ENCODE data around the gene PRSS53.

Gene PRSS53

DNA sequence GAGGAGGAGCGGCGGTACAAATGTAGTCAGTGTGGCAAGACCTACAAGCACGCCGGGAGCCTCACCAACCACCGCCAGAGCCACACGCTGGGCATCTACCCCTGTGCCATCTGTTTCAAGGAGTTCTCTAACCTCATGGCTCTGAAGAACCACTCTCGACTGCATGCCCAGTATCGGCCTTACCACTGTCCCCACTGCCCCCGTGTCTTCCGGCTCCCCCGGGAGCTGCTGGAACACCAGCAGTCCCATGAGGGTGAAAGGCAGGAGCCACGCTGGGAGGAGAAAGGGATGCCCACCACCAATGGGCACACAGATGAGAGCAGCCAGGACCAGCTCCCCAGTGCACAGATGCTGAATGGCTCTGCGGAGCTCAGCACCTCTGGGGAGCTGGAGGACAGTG lies 11.7 kb downstream of the PRSS53 start:
- no peak for DNase-seq

DNA sequence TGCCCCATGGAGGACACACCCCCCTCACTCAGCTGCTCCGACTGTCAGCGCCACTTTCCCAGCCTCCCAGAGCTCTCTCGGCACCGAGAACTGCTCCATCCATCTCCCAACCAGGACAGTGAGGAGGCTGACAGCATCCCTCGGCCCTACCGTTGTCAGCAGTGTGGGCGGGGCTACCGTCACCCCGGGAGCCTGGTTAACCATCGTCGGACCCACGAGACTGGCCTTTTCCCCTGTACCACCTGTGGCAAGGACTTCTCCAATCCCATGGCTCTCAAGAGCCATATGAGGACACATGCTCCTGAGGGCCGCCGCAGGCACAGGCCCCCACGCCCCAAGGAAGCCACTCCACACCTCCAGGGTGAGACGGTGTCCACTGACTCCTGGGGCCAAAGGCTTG lies 12.4 kb downstream of the PRSS53 start:
- no peak for DNase-seq

DNA sequence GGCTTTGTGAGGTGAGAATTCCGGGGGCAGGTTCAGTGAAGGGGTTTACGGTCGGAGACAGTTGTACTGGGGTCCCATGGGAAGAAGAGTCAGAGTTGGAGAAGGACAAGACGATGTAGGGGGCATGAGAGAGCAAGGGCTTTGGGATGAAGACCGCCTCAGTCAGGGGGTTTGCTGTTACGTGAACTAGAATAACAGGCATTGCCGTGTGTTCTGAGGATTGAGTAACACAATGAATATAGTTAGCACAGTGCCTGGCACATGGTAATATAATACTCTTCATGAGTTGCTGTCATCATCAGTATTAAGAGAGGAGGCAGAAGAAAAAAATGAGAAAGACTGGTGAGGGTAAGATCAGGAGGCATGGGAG lies 13.9 kb downstream of the PRSS53 start:
- DNase-seq, result no peak

DNA sequence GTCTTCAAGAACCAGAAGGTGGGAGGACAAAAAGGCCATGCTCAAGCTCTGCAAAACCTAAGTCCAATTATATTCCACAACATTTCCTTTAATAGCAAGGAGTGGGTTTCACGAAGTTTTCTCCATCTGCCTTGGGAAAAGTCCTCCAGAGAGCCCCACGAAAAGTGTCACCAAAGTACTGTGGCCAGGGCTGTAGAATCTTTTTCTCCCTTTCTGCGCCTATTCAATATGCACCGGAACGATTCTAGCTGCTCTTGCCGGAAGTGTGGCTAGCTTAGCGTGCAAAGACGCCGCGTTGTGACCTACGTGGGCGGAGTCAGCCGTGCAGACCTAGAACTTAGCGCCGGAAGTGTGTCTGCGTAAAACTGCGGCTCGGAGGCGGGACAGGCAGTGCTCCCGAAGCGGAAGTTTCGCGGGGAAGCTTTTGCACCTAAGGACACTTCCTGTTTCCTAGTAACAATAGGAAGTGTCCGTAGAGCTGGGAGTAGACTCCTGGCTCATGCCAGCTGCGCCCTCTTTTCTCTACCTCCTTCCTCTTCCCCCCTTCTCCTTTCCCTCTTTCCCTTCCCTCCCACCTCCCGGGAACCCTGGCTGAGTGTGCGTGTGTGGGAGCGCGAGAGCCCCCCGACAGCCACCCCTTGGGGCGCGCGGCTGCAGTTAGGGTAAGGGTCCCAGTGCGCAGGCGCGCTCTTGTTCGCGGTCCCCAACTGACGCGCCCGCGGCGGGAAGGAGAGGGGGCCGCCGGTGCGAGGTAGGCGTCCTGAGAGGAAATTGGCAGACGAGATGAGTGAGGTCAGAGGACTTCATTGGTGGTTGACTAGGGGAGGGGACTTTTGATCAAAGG lies 14.6 kb downstream of the PRSS53 start, which contains the start of the genes ZNF646 and ZNF668:
TSS of gene ZNF646 (plus strand) at position 453 of the 844 bp plus-strand sequence. CDS start 1,903 bp downstream, outside the sequence.
TSS of gene ZNF668 (minus strand) at position 271 of the 844 bp plus-strand sequence. CDS start 9,781 bp downstream, outside the sequence.
- DNase-seq, result peak; percentile 94

DNA sequence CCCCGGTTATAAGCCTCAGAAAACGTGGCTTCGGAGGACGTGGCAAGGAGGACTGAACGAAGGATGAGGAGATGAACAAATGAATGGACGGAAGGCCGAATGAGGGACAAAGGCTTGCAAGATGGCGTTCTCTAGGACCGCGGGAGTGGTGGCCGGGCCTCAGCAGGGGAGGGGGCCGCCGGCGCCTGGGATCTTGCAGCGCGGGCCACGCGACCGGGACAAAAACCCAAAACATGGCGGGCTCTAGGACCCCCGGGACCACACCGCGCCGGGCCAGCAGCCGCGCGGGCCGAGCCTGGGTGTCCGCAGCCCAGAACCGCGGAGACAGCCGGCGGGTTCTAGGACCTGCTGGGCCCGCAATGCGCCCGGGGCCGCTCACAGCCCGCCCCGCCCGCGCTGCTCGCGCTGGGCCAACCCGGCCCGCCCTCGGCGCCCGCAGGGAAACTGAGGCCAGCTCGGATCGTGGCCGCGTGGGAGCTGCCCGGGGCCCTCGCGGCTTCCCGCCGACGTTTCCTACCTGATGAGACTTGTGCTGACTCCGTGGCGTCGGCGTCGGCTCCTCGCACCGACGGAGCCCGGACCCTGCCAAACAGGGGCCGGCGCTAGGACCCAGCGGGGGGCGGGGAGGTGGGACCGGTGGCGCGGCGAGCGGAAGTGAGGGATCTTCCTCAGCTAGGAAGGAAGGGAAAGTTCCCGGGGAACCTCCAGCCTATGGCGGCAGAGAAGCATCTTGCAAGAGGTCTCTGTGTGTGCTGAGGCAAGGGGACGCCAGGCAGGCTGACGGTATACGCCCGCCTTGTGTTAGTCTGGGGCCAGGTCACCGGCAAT lies 15.4 kb downstream of the PRSS53 start:
- peak; percentile 80 for DNase-seq

DNA sequence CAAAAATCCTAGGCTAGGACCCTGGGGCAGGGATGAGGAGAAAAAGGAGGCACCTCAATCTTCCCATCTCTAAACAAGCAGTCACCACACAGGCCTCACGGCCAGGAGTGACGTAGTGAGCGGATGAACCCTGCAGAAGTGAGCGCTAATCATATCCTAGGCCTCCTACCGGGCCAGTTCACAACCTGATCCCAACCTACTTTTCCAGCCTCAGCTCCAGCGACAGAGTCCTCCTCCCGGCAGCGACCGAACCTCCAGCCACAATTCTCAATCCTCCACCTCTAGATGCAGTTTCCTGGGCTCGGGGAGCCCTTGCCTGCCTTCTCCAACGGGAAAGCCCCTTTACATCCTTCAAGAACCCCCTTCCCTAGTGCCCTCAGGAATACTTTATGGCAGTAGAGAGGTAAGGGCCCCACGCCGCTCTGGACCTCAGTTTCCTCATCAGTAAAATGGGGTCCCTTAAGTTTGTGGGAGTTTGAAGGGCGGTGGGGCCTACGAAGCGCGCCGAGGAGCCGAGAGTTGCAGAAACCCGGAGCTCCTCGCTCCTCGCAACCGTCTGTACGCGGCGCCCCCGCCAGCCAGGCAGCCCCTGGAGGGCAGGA lies 16.1 kb downstream of the PRSS53 start:
- no peak for DNase-seq

DNA sequence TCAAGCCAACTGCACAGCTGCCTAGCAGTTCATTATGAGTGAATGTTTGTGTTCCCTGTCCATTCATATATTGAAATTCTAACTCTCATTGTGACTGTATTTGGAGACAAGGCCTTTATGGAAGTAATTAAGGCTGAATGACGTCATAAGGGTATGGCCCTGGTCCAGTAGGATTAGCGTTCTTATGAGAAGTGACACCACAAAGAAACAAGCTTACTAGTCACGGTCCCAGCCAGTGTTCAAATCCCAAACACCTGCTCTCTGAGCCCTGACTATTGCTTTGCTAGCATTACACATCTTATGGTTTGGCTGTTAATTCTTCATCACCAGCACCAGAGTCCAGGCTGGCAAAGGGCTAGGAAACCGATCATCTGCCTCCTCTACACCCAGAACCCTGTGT lies 16.9 kb downstream of the PRSS53 start:
- no peak for DNase-seq

DNA sequence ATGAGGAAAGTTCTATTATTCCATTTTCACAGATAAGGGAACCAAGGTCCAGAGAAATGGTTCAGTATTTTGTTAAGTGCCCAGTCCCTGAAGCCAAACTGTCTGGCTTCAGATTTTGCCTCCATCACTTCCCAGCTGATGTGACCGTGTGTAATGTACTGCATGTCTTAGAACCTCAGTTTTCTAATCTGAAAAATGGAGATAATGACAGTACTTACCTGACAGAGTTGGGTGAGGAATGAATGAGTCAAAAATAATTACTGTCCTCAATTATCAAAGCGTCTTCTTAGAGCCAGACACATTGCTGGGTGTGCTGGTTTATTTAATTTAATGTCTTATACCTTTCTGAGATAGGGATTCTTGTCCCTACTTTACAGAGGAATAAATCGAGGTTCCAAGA lies 21.4 kb downstream of the PRSS53 start:
- no peak for DNase-seq

DNA sequence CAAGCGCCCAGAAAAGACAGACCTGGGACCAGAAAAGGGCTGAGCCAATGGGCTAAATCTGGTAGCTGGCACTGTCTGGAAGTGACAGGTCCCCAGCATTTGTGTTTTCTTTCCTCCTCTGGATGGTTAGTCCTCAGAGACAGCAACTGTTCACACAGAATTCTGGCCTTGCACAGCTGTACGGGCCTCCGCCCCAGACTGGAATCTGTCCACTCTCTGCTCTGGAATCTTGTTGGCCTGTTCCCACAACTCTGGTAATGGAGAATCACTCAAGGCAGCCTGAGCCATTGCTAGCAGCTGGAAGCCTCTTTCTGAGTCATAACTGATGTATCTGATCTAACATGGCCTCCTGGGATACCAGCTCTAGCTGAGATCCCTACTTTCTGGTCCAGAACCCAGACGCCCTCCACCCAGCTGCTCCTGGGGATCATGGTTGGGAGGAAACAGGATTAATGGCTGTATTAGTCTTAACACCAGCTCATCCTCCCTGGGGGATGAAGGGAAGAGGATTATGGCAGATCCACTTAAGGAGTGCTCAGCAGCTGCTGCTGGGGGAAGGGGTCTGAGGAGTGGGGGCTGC lies 23.8 kb downstream of the PRSS53 start:
- DNase-seq, result no peak

DNA sequence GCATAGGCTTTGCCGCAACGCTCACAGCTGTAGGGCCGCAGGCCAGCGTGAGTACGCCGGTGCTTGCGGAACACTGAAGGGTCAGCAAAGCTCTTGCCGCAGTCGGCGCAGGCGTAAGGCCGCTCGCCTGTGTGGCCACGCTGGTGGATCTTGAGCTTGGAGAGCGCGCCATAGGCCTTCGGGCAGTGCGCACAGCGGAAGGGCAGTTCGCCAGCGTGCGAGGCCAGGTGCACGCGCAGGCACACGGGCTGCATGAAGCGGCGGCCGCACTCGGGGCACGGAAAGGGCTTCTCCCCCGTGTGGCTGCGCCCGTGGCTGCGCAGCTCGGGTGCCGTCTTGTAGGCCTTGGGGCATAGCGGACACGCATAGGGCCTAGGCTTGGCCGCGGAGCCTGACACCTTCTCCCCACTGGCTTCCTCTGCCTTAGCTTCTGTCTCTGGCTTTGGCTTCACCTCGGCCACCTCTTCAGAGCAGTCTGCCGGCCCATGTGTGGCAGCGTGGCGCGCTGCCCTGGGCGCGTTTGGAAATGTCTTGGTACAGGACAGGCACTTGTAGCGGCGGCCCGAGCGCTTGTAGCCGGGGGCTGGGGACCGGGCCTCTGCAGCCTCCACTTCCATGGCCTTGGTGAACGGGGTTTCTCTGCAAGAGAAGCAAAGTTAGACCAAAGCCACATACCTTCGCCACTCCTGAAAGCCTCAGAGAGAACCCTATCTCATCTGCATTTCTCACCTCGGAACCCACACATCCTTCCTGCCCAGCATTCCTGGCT lies 24.7 kb downstream of the PRSS53 start:
- no peak for DNase-seq

DNA sequence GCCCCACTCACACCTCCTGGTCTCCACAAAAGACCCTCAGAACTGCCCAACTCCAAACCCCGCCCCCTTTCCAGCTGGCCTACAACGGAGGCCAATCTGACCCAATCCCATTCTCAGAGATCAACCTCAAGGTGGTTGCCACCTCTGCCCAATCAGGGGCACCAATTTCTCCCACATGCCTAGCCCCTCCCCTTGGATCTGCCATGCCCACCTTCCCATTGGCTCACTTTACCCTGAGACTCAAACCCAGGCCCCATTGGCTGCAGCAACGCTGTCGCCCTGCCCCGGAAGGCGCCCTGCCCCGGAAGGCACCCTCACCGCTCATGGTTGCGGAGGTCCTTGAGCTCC lies 25.3 kb downstream of the PRSS53 start:
- no peak for DNase-seq

DNA sequence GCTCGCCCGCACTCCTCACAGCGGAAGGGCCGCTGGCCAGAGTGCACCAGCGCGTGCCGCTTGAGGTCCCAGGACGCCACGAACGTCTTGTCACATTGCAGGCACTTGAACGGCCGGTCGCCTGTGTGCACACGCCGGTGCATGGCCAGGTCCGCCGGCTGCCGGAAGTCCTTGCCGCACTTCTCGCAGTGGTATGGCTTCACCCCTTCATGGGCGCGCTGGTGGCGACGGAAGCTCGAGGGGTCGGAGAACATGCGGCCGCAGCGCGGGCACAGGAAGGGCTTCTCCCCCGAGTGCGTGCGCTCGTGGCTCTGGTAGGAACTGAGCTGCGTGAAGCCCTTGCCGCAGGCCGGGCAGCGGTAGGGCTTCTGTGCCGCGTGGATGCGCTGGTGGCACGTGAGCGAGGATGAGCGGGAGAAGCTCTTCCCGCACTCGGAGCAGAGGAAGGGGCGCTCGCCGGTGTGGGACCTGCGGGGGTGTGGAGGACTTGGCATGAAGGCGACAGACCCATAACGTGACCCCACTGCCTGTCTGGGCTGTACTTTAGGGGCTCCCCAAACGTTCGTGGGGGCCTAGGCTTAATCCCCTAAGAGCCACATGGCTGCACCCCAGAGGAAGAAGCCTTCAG lies 26.8 kb downstream of the PRSS53 start:
- no peak for DNase-seq

DNA sequence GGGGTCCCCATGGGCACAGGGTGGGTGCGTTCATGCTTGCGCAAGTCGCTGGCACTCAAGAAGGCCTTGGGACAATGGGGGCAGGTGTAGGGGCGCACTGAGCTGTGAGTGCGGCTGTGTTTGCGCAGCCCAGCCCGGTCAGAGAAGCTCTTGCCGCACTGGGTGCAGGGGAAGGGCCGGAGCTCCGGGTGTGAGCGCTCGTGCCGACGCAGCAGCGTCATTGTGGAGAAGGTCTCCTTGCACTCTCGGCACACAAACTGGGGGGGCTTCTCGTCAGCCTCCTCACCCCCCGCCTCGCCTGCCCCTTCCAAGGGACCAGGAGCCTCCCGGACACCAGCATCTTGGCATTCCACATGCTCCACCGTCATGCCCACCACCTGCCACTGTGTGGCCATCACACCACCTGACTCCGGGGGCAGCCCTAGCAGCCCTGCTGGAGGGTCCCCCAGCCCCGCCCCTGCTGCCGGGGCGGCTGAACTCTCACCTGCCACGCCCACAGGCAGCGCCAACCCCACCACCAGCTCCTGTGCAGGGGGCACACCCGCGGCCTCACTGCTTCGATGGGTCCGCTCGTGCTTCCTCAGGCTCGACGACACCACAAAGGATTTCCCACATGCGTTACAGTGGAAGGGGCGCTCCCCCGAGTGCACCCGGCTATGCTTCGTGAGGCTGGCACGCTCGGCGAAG lies 27.5 kb downstream of the PRSS53 start:
- no peak for DNase-seq

DNA sequence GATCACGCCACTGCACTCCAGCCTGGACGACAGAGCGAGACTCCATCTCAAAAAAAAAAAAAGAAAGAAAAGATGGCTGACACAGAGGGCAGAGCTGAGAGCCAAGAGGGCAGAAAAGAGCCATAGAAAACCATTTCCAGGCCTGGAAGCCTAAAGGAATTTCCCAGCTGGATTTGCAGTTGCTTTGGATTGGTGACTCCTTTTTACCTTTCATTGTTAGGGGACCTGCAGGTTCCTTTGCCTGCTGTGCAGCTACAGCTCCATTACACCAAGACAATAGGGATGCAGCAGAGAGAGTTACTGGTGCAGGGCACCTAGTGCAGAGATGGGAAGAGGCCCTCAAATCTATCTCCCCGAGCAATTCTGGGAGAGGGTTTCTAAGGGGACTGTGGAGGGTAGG lies 33.1 kb downstream of the PRSS53 start:
- DNase-seq, result no peak

DNA sequence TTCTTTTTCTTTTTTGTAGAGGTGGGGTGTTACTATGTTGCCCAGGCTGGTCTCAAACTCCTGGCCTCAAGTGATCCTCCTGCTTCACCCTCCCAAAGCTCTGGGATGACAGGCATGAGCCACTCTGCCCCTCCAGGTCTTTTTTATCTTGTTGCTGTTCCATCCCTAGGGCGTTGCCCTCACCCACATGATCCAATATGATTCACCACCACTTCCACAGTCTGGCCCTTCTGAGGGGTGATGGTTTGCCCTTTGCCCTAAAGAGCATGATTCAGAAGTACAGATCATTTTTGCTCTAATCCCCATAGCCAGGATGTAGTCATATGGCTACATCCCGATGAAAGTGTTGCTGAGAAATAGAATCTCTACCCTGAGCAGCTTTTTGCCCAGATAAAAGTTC lies 36.6 kb downstream of the PRSS53 start:
- no peak for DNase-seq

DNA sequence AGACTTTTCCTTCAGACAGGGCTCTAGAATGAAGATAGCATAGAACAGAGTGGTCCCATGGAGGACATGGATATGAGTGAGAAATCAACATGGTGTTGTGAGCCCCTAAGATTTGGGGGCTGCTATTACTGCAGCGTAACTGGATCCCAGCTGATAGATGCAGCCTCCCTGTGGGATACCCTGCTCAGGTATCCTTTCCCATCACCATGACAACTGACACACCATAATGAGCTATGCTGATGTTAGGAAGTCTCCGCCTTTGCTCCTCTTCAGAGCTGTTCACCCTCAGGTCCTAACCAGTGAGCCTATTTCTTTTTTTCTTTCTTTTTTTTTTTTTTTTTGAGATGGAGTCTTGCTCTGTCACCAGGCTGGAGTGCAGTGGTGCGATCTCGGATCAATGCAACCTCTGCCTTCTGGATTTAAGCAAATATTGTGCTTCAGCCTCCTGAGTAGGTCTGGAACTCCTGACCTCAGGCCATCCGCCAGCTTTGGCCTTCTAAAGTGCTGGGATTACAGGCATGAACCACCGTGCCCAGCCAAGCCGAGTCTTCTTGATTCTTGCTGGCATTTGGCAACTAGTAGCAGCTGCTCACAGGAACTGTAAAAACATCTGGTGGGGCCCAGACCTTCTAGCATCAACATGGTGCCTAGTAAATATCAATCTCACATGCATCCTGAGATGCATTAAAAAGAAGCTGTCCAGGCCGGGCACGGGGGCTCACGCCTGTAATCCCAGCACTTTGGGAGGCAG lies 38.3 kb downstream of the PRSS53 start:
- DNase-seq, result no peak

DNA sequence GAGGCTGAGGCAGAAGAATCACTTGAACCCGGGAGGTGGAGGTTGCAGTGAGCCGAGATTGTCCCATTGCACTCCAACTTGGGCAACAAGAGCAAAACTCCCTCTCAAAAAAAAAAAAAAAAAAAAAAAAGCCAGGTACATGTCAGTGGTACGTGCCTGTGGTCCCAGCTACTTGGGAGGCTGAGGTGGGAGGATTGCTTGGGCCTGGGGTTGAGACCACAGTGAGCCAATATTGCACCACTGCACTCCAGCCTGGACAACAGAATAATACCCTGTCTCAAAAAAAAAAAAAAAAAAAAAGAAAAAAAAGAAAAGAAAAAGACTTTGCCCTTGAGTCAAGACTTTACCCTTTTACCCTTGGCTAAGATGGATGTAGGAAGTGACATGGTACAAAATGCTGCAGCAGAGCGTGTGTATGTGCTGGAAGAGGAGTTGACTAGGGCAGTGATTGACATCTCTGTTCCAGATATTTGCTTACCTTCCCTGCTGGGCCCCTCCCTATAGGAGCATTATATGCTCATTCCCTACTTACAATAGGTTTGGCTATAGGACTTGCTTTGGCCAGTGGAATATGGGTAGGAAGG lies 44.8 kb downstream of the PRSS53 start:
- DNase-seq, result no peak

DNA sequence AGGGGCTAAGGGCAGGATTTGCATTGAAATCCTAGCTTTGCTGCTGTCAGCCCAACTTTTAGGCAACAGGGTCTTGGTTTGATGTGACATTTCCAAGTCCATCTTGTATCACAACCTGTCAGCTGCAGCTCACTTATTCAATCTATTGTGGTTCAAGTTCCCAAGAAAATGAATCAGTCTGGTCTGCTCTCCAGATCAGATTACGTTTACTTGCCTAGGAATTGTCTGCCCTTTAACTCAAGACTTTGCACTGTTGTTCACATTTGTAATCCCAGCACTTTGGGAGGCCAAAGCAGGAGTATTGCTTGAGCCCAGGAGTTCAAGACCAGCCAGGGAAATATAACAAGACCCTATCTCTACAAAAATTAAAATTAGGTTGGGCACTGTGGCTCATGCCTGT lies 45.4 kb downstream of the PRSS53 start:
- DNase-seq, result no peak

DNA sequence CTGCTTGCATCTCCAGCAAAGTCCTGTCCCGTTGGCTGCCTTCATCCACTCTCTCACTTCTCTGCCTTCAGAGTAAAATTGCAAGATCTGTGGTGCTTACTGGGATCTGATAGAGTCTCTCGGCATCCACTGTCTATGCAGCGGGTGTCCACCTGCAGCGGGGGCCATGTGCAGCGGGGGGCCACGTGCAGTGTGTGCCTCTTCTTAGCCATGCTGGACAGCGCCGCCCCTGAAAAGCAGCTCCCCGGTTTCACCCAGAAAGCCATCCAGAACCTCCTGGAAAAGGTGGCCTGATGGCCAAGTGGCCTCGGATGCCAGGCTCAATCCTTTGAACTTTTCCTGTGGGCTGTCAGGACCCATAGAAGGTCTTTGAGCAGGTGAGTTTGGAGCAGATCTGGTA lies 45.9 kb downstream of the PRSS53 start:
- DNase-seq, result no peak

DNA sequence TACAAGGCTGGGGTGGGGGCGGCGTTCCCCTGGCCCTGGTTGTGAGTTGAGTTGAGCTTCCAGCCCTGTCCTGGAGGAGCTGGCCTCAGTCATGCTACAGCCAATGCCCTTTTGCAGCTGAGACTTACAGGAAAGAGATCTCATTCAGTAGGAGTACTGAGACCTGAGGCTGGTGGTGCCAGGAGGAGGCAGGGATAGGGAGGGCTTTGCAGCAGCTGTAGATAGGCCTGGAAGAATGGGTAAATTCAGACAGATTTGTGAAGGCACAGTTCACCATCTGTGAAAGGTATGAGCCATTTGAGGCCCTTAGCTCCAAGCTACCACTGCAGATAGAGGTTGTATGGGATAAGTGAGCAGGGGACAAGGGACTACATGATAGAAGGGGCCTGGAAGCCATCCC lies 49.8 kb downstream of the PRSS53 start:
- DNase-seq, result no peak

Measured in activated CD4-positive, CD25-positive, alpha-beta regulatory T cell treated with anti-CD3 and anti-CD28 coated beads, Interleukin-2, amount 50 U/mL, for 72 hours (primary cell).